Esophagus squamous epithelium (tissue), 4 donors: Measurements from ENCODE around the gene ZDHHC8.

ENCODE experiments used
- CTCF ChIP-seq, 6 experiments: fragments of 450-650 bp in 4 of 6; fragments of 200-600 bp in 2 of 6; sonication (generic) in 2 of 6; IDR thresholded peaks; one replicate each; pipeline ENCODE4 v1.5.1; 2016 to 2019; ENCODE audit warnings: antibody characterized with exemption in 6 of 6, mild to moderate bottlenecking in 4 of 6, moderate library complexity in 4 of 6
- POLR2A ChIP-seq, 4 donors: fragments of 450-650 bp; IDR thresholded peaks; one replicate each; pipeline ENCODE4 v1.6.1; 2017; ENCODE audit warnings: antibody characterized with exemption in 4 of 4, mild to moderate bottlenecking in 4 of 4, moderate library complexity in 3 of 4

- TF ChIP-seq CTCF (IDR thresholded peaks at IDR 0.05), result no peak
- TF ChIP-seq POLR2A (IDR thresholded peaks at IDR 0.05), result no peak
Observed at GRCh38 chr22:20170170-20170569, 38.6 kb downstream of the ZDHHC8 start.
